LNCaP clone FGC (cell line): ENCODE results near the gene UQCRHL.

Source experiments
- DNase-seq: peaks from one replicate; pipeline ENCODE4 v3.0.0-alpha.2; 2011; ENCODE audit warnings: low read depth
- H3K4me3 ChIP-seq: 2 replicates; pipeline ENCODE4 v1.5.1; 2011; ENCODE audit warnings: mild to moderate bottlenecking, low read depth, low read length, control low read depth
- TF ChIP-seq, protein P1 (sequence below): IDR thresholded peaks from 2 replicates; pipeline ENCODE4 v1.5.1; 2012; ENCODE audit warnings: mild to moderate bottlenecking; ENCODE audit not compliant: control insufficient read depth, insufficient read depth; ENCODE audit errors: extremely low read depth

The UQCRHL gene

DNA sequence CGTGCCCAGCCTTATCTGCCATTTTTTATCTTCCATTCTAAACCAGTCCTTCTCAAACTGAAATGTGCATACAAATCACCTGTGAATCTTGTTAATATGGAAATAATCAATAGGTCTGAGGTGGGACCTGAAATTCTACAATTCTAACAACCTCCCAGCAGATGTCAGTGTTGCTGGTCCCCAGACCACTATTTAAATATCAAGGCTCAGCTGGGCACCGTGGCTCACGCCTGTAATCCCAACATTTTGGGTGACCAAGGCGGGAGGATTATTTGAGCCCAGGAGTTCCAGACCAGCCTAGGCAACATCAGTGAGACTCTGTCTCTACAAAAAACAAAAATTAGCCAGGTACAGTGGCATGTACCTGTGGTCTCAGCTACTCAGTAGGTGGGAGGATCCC lies 4.1 kb downstream of the UQCRHL start:
- TF ChIP-seq, protein P1, sequence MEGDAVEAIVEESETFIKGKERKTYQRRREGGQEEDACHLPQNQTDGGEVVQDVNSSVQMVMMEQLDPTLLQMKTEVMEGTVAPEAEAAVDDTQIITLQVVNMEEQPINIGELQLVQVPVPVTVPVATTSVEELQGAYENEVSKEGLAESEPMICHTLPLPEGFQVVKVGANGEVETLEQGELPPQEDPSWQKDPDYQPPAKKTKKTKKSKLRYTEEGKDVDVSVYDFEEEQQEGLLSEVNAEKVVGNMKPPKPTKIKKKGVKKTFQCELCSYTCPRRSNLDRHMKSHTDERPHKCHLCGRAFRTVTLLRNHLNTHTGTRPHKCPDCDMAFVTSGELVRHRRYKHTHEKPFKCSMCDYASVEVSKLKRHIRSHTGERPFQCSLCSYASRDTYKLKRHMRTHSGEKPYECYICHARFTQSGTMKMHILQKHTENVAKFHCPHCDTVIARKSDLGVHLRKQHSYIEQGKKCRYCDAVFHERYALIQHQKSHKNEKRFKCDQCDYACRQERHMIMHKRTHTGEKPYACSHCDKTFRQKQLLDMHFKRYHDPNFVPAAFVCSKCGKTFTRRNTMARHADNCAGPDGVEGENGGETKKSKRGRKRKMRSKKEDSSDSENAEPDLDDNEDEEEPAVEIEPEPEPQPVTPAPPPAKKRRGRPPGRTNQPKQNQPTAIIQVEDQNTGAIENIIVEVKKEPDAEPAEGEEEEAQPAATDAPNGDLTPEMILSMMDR = no peak
- no peak for DNase-seq
- no peak overlapping the region for H3K4me3 ChIP-seq

DNA sequence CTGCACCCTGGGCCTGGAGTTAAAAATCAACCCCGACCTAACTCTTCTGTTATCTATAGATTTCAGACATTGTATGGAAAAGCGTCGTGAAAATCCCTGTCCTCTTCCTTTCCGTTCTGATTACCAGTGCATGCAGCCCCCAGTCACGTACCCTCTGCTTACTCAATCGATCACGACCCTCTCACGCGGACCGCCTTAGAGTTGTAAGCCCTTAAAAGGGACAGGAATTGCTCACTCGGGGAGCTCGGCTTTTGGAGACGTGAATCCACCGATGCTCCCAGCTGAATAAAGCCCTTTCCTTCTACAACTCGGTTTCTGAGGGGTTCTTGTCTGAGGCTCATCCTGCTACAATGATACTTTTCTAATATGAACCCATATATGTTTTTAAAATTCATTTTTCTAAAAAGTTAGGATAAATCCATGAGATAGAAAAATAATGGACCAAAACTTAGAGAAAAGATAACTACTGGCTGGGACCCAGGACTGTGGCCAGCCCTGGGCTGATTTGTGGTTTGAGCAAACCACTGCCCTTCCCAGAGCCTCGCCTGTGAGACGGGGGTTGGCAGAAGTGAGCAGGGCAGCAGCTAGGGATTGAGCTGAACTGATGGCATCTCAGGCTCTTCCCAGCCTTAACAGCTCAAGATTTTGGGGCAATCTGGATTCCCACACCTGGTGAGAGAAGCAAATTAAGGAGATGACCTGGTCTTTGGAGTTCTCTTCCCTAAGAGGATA lies 5.0 kb downstream of the UQCRHL start:
- DNase-seq = no peak
- TF ChIP-seq, protein P1 = no peak
- H3K4me3 ChIP-seq = no peak overlapping the region

DNA sequence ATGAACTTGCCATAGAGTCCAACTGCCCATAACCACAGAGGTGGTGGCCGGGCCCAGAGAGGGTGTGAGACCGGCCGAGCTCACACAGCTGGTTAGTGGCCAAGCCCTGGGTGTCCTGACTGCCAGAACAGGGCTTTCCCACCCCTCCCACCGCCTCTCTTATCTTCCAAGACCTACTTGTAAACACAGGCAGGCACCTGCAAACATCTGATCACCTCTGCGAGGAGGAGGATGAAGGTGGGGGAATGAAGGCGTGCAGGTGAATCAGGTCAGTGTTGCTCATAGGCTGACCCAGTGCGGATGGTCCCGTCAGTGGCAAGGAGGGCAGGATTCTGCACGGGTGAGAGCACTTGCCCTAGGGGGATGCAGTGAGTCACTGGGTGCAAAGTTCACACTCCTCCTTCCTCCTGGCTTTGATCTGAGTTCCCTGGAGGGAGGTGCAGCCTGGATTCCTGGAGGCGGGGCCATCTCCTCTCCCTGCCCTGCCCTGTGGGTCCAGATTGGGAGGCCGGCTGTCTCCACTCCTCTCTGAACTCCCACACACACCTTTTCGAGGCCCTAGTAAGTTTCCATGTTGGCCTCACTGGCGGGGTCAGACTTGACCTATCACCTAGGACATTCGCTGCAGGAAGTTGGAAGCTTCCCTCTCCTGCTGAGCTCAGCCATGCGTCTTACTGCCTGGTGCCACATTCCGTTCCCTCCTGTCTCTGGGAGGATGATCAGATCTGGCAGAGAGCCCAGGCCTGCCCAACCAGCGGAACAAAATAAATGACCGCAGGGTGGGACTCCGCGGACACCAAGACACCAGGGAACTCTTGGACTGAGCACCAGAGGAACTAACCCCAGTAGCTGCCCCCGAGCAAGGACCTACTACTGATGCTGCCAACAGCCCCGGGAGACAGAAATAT lies 7.3 kb downstream of the UQCRHL start:
- no peak overlapping the region for H3K4me3 ChIP-seq
- no peak for DNase-seq
- TF ChIP-seq, protein P1 = no peak

DNA sequence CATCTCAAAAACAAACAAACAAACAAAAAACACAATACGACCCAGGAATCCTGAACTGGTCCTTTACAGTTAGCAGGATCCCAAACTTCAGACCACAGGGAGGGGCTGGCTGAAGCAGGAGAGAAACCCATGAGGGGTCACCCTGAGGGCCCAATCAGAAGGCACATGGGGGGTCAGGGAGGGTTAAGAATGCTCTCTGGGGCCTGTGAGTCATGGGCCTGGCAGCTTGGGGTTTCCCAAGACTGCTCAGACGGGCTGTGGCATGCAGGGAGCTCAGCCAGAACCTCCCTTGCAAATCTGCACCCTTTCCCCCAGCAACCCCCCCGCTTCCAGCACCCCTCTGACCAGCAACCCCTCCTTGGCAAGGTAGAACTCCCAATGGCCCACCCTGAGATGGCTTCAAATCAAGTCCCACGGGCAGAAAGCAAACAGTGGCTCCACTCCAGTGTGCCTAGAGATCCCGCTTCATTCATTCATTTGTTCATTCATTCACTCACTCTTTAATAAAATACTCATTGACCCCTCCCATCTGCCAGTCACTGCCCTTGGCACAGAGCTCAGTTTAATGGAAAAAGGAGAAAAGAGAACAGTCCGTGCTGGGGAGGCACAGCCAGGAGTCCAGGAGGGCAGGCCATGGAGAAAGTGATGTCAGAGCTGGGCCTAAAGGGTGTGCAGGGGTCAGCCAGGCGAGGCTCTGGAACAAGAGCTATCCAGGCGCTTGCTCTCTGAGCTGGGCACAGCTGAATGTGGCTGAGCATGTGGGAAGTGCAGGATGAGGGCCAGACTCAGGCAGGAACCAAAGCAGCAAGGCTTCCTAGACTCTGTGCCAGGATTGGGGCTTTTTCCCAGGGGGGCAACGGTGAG lies 8.2 kb downstream of the UQCRHL start:
- no peak overlapping the region for H3K4me3 ChIP-seq
- TF ChIP-seq, protein P1 = no peak

DNA sequence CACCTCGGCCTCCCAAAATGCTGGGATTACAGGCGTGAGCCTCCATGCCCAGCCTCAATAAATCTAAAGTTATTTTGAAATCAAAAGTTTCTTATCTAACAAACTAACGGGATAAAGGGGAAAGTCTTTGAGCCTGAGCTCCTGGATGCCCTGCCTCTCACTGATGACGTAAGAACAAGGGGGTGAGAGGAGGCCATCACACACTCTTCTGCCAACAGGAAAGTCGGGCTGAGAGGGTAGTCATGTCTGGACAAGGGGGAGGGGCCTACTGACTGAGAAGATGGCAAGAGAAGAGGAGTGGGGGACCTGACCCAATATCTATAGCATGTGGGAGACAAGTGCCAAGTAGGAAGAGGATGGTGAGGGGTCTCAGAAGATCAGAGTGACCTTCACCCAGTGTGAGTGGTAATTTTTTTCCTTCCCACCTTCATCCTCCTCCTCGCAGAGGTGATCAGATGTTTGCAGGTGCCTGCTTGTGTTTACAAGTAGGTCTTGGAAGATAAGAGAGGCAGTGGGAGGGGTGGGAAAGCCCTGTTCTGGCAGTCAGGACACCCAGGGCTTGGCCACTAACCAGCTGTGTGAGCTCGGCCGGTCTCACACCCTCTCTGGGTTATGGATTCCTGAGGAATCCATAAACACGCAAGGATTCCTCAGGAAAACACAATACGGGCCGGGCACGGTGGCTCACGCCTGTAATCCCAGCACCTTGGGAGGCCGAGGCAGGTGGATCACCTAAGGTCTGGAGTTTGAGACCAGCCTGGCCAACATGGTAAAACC lies 9.6 kb downstream of the UQCRHL start:
- no peak overlapping the region for H3K4me3 ChIP-seq

More for the DNA sequence above, 8.2 kb downstream of the UQCRHL start:
- no peak for DNase-seq

DNA sequence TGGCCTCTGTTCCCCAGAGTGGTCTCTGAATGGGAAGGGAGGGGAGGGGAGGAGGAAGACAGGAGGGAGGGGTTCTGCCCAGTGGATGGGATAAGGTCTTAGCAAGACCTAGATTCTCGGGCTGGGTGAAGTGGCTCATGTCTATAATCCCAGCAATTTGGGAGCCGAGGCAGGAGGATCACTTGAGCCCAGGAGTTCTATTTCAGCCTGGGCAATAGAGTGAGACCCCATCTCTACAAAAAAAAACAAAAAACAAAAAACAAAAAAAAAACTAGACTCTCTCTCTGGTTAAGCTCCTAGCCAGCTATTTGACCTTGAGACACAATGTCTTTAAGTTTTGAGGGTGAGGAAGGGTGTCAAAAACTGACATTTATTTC lies 11.4 kb downstream of the UQCRHL start:
- no peak for DNase-seq
- H3K4me3 ChIP-seq = no peak overlapping the region
- TF ChIP-seq, protein P1 = no peak

More for the DNA sequence above, 9.6 kb downstream of the UQCRHL start:
- TF ChIP-seq, protein P1 = no peak
- DNase-seq = no peak
